Ishikawa (cell line): ENCODE results near the gene FAM171A1.

ENCODE experiments used
- CEBPB ChIP-seq: IDR thresholded peaks from 2 replicates; pipeline ENCODE4 v1.6.1; 2012
- CREB1 ChIP-seq: IDR thresholded peaks from 2 replicates; pipeline ENCODE4 v1.6.1; 2012; ENCODE audit warnings: low read depth
- EGR1 ChIP-seq: IDR thresholded peaks from 2 replicates; pipeline ENCODE4 v1.6.1; 2012
- EP300 ChIP-seq: IDR thresholded peaks from 2 replicates; pipeline ENCODE4 v1.6.1; 2012; ENCODE audit warnings: borderline replicate concordance
- FOXM1 ChIP-seq: IDR thresholded peaks from 2 replicates; pipeline ENCODE4 v1.6.1; 2012; ENCODE audit warnings: low read depth, borderline replicate concordance
- MAX ChIP-seq: IDR thresholded peaks from 2 replicates; pipeline ENCODE4 v1.6.1; 2012
- NFIC ChIP-seq: IDR thresholded peaks from 2 replicates; pipeline ENCODE4 v1.6.1; 2012
- RAD21 ChIP-seq: IDR thresholded peaks from 2 replicates; pipeline ENCODE4 v1.6.1; 2012; ENCODE audit warnings: low read depth
- REST ChIP-seq: IDR thresholded peaks from 2 replicates; pipeline ENCODE4 v1.6.1; 2012; ENCODE audit warnings: low read depth, mild to moderate bottlenecking
- TAF1 ChIP-seq: IDR thresholded peaks from 2 replicates; pipeline ENCODE4 v1.6.1; 2012; ENCODE audit warnings: low read depth, mild to moderate bottlenecking
- TCF12 ChIP-seq: IDR thresholded peaks from 2 replicates; pipeline ENCODE4 v1.6.1; 2012; ENCODE audit warnings: low read depth
- TEAD4 ChIP-seq: IDR thresholded peaks from 2 replicates; pipeline ENCODE4 v1.6.1; 2012
- USF1 ChIP-seq: IDR thresholded peaks from 2 replicates; pipeline ENCODE4 v1.6.1; 2012
- YY1 ChIP-seq: IDR thresholded peaks from 2 replicates; pipeline ENCODE4 v1.6.1; 2012; ENCODE audit warnings: low read depth
- ZBTB7A ChIP-seq: IDR thresholded peaks from 2 replicates; pipeline ENCODE4 v1.6.1; 2012; ENCODE audit warnings: low read depth

FAM171A1 gene

GRCh38 chr10:15222511-15222910 is 148.6 kb downstream of the FAM171A1 start:
- TF ChIP-seq NFIC (no peak), ZBTB7A (no peak), MAX (no peak), RAD21 (no peak), EGR1 (no peak), CEBPB (no peak), REST (no peak), TEAD4 (no peak), CREB1 (no peak), FOXM1 (no peak), YY1 (no peak), TCF12 (no peak), USF1 (no peak), EP300 (no peak), TAF1 (no peak)

GRCh38 chr10:15220445-15220844 is 150.6 kb downstream of the FAM171A1 start:
- no peak for TF ChIP-seq CREB1
- TF ChIP-seq YY1, result no peak
- no peak for TF ChIP-seq REST
- TF ChIP-seq FOXM1, result no peak
- TF ChIP-seq ZBTB7A, result no peak
- TF ChIP-seq EP300, result no peak
- no peak for TF ChIP-seq CEBPB
- no peak for TF ChIP-seq NFIC
- no peak for TF ChIP-seq TAF1
- no peak for TF ChIP-seq MAX
- no peak for TF ChIP-seq EGR1
- no peak for TF ChIP-seq USF1
- TF ChIP-seq TCF12, result no peak
- no peak for TF ChIP-seq TEAD4
- TF ChIP-seq RAD21, result no peak

GRCh38 chr10:15216700-15217099 is 154.4 kb downstream of the FAM171A1 start:
- TF ChIP-seq EGR1 (no peak), TAF1 (no peak), TEAD4 (no peak), CEBPB (no peak), YY1 (no peak), REST (no peak), FOXM1 (no peak), EP300 (no peak), MAX (no peak), TCF12 (no peak), USF1 (no peak), NFIC (no peak), ZBTB7A (no peak), RAD21 (no peak)

- TF ChIP-seq CREB1 (no peak), NFIC (no peak), ZBTB7A (no peak), EP300 (no peak), REST (no peak), TCF12 (no peak), YY1 (no peak), TEAD4 (no peak), TAF1 (no peak), FOXM1 (no peak), USF1 (no peak), MAX (no peak), CEBPB (no peak), RAD21 (no peak), EGR1 (no peak)
Observed at GRCh38 chr10:15214237-15214636, 156.9 kb downstream of the FAM171A1 start.
